K562 (cell line): ENCODE results near the gene GTSE1.

Experiments
- CTCF ChIP-seq, 3 experiments: IDR thresholded peaks in 2 of 3; conservative IDR thresholded peaks in 1 of 3; 2 replicates each; pipeline ENCODE4 v1.5.1; 2011 to 2012; ENCODE audit warnings: low read length in 3 of 3, mild to moderate bottlenecking in 3 of 3, control low read depth in 2 of 3, improper control_type of control experiment in 1 of 3, inconsistent platforms in 1 of 3, low read depth in 1 of 3, mixed read lengths in 1 of 3, moderate library complexity in 1 of 3; ENCODE audit not compliant: insufficient read depth in 2 of 3
- EP300 ChIP-seq: IDR thresholded peaks from 2 replicates; pipeline ENCODE4 v1.6.1; 2012; ENCODE audit warnings: low read length, improper control_type of control experiment
- GATA2 ChIP-seq: sonication (generic); formaldehyde crosslinking; IDR thresholded peaks from 2 replicates; pipeline ENCODE4 v1.4.0; 2020; ENCODE audit warnings: mild to moderate bottlenecking, missing genetic modification reagents
- NFYB ChIP-seq: IDR thresholded peaks from 2 replicates; pipeline ENCODE4 v1.6.1; 2011; ENCODE audit warnings: mild to moderate bottlenecking, moderate library complexity; ENCODE audit not compliant: insufficient read length; ENCODE audit errors: extremely low read depth
- RBBP5 ChIP-seq: fragments of 200-600 bp; sonication (generic); IDR thresholded peaks from 2 replicates; pipeline ENCODE4 v1.6.1; 2012; ENCODE audit warnings: borderline replicate concordance, mild to moderate bottlenecking, low read length, control low read depth, inconsistent platforms; ENCODE audit not compliant: insufficient read depth, poor library complexity, severe bottlenecking
- TEAD4 ChIP-seq, 2 experiments: sonication (generic) in 1 of 2; formaldehyde crosslinking in 1 of 2; IDR thresholded peaks; 2 replicates each; pipeline versions ENCODE4 v1.6.1 to v1.8.0; 2012 to 2022; ENCODE audit warnings: borderline replicate concordance in 1 of 2, inconsistent platforms in 1 of 2, low read length in 1 of 2, mild to moderate bottlenecking in 1 of 2, missing genetic modification reagents in 1 of 2

GRCh38 chr22:46347646-46348045, 51.0 kb downstream of the GTSE1 start:
- TF ChIP-seq TEAD4 (IDR thresholded peaks at IDR 0.05; ENCODE audit: low read length) (no peak), TEAD4 (CRISPR knock-in tag; IDR thresholded peaks at IDR 0.05; ENCODE audit: borderline replicate concordance) (no peak), CTCF (IDR thresholded peaks at IDR 0.05 in 2 of 3, conservative IDR thresholded peaks at IDR 0.05 in 1 of 3; ENCODE audit: insufficient read depth in 2 of 3, low read depth in 1 of 3, low read length in 3 of 3) (no peak), GATA2 (no peak), EP300 (no peak), NFYB (no peak), RBBP5 (no peak)
